ENCODE data around the gene TRPT1.

- TF ChIP-seq CTCF (IDR thresholded peaks at IDR 0.05) (no peak), POLR2A (IDR thresholded peaks at IDR 0.05) (no peak)
These were observed 46.9 kb downstream of the TRPT1 start for GRCh38 chr11:64178951-64179639.
